Measurements from ENCODE around the gene TKTL1.

GRCh38 chrX:154371017-154371788, 75.6 kb downstream of the TKTL1 start:
- TF ChIP-seq CTCF (IDR thresholded peaks at IDR 0.05), result no peak
- peak; percentile 58 for TF ChIP-seq POLR2A (IDR thresholded peaks at IDR 0.05)

Measured in testis (tissue), 2 donors.